Esophagus muscularis mucosa (tissue), 4 donors: ENCODE results near the gene PTPRK. TPM values are rescaled to one million over a fixed set of nuclear protein-coding genes. Genes with fewer than 3 reads are reported as not detected.

Experiments
- DNase-seq: peaks from one replicate; pipeline ENCODE4 v3.0.0-alpha.2; 2017; ENCODE audit errors: extremely low spot score
- H3K27ac ChIP-seq, 4 donors: fragments of 200-600 bp; sonication (generic); replicated peaks in 1 of 4; 1 replicate in 3 of 4; 2 replicates in 1 of 4; pipeline ENCODE4 v1.5.1; 2016 to 2019; ENCODE audit warnings: mild to moderate bottlenecking in 1 of 4
- H3K27me3 ChIP-seq, 4 donors: fragments of 200-600 bp; sonication (generic); one replicate each; pipeline versions ENCODE4 v1.5.1 to v1.6.0; 2016 to 2019
- H3K36me3 ChIP-seq, 4 donors: fragments of 200-600 bp; sonication (generic); one replicate each; pipeline ENCODE4 v1.5.1; 2016 to 2019
- H3K4me1 ChIP-seq, 4 donors: fragments of 200-600 bp; sonication (generic); one replicate each; pipeline ENCODE4 v1.5.1; 2016 to 2019
- H3K4me3 ChIP-seq, 4 donors: fragments of 200-600 bp; sonication (generic); 1 replicate in 2 of 4; 2 replicates in 2 of 4; pipeline ENCODE4 v1.5.1; 2016 to 2019; ENCODE audit warnings: mild to moderate bottlenecking in 4 of 4, moderate library complexity in 1 of 4
- H3K9me3 ChIP-seq, 4 donors: fragments of 200-600 bp; sonication (generic); 1 replicate in 3 of 4; 2 replicates in 1 of 4; pipeline ENCODE4 v1.5.1; 2016 to 2019
- CTCF ChIP-seq, 3 experiments: fragments of 200-600 bp in 2 of 3; fragments of 450-650 bp in 1 of 3; sonication (generic) in 2 of 3; IDR thresholded peaks; one replicate each; pipeline ENCODE4 v1.5.1; 2017 to 2019; ENCODE audit warnings: antibody characterized with exemption in 3 of 3, mild to moderate bottlenecking in 2 of 3, moderate library complexity in 1 of 3
- EP300 ChIP-seq: sonication (generic); formaldehyde crosslinking; IDR thresholded peaks from one replicate; pipeline ENCODE4 v1.6.1; 2017; ENCODE audit warnings: antibody characterized with exemption
- POLR2A ChIP-seq: fragments of 450-650 bp; IDR thresholded peaks from one replicate; pipeline ENCODE4 v1.6.1; 2017; ENCODE audit warnings: antibody characterized with exemption, moderate library complexity, mild to moderate bottlenecking, low read depth
- POLR2AphosphoS5 ChIP-seq, 2 donors: sonication (generic); formaldehyde crosslinking; IDR thresholded peaks; one replicate each; pipeline ENCODE4 v1.6.1; 2017; ENCODE audit warnings: antibody characterized with exemption in 2 of 2
- WGBS: methylation state at CpG from one replicate; pipeline ENCODE4 v1.1.5; 2018; 5-methylcytosine and 5-hydroxymethylcytosine counted together
- intact Hi-C: fragments of 100-400 bp; cut with DNase I; formaldehyde crosslinking; loops from one replicate; pipeline ENCODE4 v1.15.1; 2023
- total RNA-seq, 4 donors: library from RNA; depleted of rRNA; stranded (reverse); fragments of >200 nt; gene quantifications; one replicate each; pipeline versions ENCODE4 v1.1.0 to v1.2.1, GENCODE V29; 2016

Gene PTPRK
- total RNA-seq, 4 donors from 2014 or later, result 36.8 to 53.1 (median 43.8) TPM

GRCh38 chr6:128532827-128533226, 12.4 kb upstream of the PTPRK start:
- Histone ChIP-seq H3K9me3 (no peaks in the 10 kb centered on the region), H3K4me3 (no peak overlapping the region), H3K4me1 (no peaks in the 10 kb centered on the region), H3K27me3 (no peaks in the 10 kb centered on the region), H3K36me3 (no peaks in the 10 kb centered on the region), H3K27ac (no peak overlapping the region)
- intact Hi-C loops, result no loop called here
- DNase-seq, result no peak
- WGBS, result 92% methylated on average over 3 of the region's 3 CpGs
- TF ChIP-seq POLR2AphosphoS5 (IDR thresholded peaks at IDR 0.05) (no peak), CTCF (IDR thresholded peaks at IDR 0.05) (no peak), POLR2A (no peak), EP300 (no peak)

GRCh38 chr6:128532136-128532535, 11.7 kb upstream of the PTPRK start:
- Histone ChIP-seq H3K4me1 (no peaks in the 10 kb centered on the region), H3K36me3 (no peaks in the 10 kb centered on the region), H3K9me3 (no peaks in the 10 kb centered on the region), H3K4me3 (no peak overlapping the region), H3K27me3 (no peaks in the 10 kb centered on the region), H3K27ac (no peak overlapping the region)
- no peak for DNase-seq
- TF ChIP-seq CTCF (IDR thresholded peaks at IDR 0.05), result no peak
- TF ChIP-seq POLR2AphosphoS5 (IDR thresholded peaks at IDR 0.05), result no peak
- TF ChIP-seq EP300, result no peak
- no peak for TF ChIP-seq POLR2A
- intact Hi-C loops, result no loop called here
- 92% methylated on average over 2 of the region's 2 CpGs for WGBS

GRCh38 chr6:128531696-128532095, 11.3 kb upstream of the PTPRK start:
- Histone ChIP-seq H3K27me3 (no peaks in the 10 kb centered on the region), H3K4me1 (no peaks in the 10 kb centered on the region), H3K27ac (no peak overlapping the region), H3K36me3 (no peaks in the 10 kb centered on the region), H3K4me3 (no peak overlapping the region), H3K9me3 (no peaks in the 10 kb centered on the region)
- no peak for DNase-seq
- intact Hi-C loops, result no loop called here
- WGBS, result 91% methylated on average over 2 of the region's 2 CpGs
- TF ChIP-seq CTCF (IDR thresholded peaks at IDR 0.05) (no peak), POLR2AphosphoS5 (IDR thresholded peaks at IDR 0.05) (no peak), POLR2A (no peak), EP300 (no peak)

GRCh38 chr6:128528241-128528640, 7.8 kb upstream of the PTPRK start:
- H3K4me3 ChIP-seq, result no peak overlapping the region
- no peaks in the 10 kb centered on the region for H3K36me3 ChIP-seq
- TF ChIP-seq CTCF (IDR thresholded peaks at IDR 0.05), result no peak
- TF ChIP-seq EP300, result no peak
- no peak for TF ChIP-seq POLR2AphosphoS5 (IDR thresholded peaks at IDR 0.05)
- TF ChIP-seq POLR2A, result no peak
- intact Hi-C loops, result no loop called here
- no peak overlapping the region for H3K27ac ChIP-seq
- H3K27me3 ChIP-seq, result no peaks in the 10 kb centered on the region
- no peak for DNase-seq
- H3K9me3 ChIP-seq, result no peaks in the 10 kb centered on the region
- H3K4me1 ChIP-seq, result no peaks in the 10 kb centered on the region

- no peak for TF ChIP-seq CTCF (IDR thresholded peaks at IDR 0.05)
- TF ChIP-seq POLR2AphosphoS5 (IDR thresholded peaks at IDR 0.05), result no peak
- no peak for TF ChIP-seq POLR2A
- TF ChIP-seq EP300, result no peak
- no peaks in the 10 kb centered on the region for H3K4me1 ChIP-seq
- H3K27ac ChIP-seq, result no peak overlapping the region
- intact Hi-C loops, result no loop called here
- H3K27me3 ChIP-seq, result no peaks in the 10 kb centered on the region
- no peaks in the 10 kb centered on the region for H3K36me3 ChIP-seq
- DNase-seq, result no peak
- 94% methylated on average over 1 of the region's 1 CpG for whole genome bisulfite sequencing
- H3K4me3 ChIP-seq, result no peak overlapping the region
- H3K9me3 ChIP-seq, result no peaks in the 10 kb centered on the region
Observed at GRCh38 chr6:128527375-128527774, 7.0 kb upstream of the PTPRK start.
